Raji (cell line): ENCODE data around the gene GNAL.

ENCODE experiments used
- POLR2A ChIP-seq: IDR thresholded peaks from 2 replicates; pipeline ENCODE4 v1.6.1; 2011; ENCODE audit warnings: low read depth, low read length, control low read depth; ENCODE audit not compliant: insufficient read depth

The GNAL gene

GRCh38 chr18:11741505-11742145 lies 52.6 kb downstream of the GNAL start:
- no peak for TF ChIP-seq POLR2A

- TF ChIP-seq POLR2A: no peak
Measured at GRCh38 chr18:11745521-11745920, 56.5 kb downstream of the GNAL start.

GRCh38 chr18:11747286-11747685 lies 58.2 kb downstream of the GNAL start:
- TF ChIP-seq POLR2A: no peak

GRCh38 chr18:11747731-11748130 lies 58.7 kb downstream of the GNAL start:
- TF ChIP-seq POLR2A: no peak

GRCh38 chr18:11749305-11749704 lies 60.2 kb downstream of the GNAL start:
- no peak for TF ChIP-seq POLR2A

GRCh38 chr18:11750171-11750570 lies 61.1 kb downstream of the GNAL start:
- no peak for TF ChIP-seq POLR2A

- no peak for TF ChIP-seq POLR2A
Measured at GRCh38 chr18:11750581-11751310, 61.7 kb downstream of the GNAL start.

GRCh38 chr18:11751341-11752115 lies 62.5 kb downstream of the GNAL start:
- no peak for TF ChIP-seq POLR2A

GRCh38 chr18:11752116-11752911 lies 63.2 kb downstream of the GNAL start:
- TF ChIP-seq POLR2A: no peak

GRCh38 chr18:11754979-11755378 lies 65.9 kb downstream of the GNAL start:
- TF ChIP-seq POLR2A: no peak

GRCh38 chr18:11757084-11757590 lies 68.1 kb downstream of the GNAL start:
- no peak for TF ChIP-seq POLR2A

GRCh38 chr18:11759456-11759855 lies 70.4 kb downstream of the GNAL start:
- TF ChIP-seq POLR2A: no peak

- no peak for TF ChIP-seq POLR2A
Measured at GRCh38 chr18:11760498-11761167, 71.6 kb downstream of the GNAL start.

GRCh38 chr18:11761553-11761952 lies 72.5 kb downstream of the GNAL start:
- no peak for TF ChIP-seq POLR2A

GRCh38 chr18:11762429-11762828 lies 73.4 kb downstream of the GNAL start:
- no peak for TF ChIP-seq POLR2A

- TF ChIP-seq POLR2A: no peak
Measured at GRCh38 chr18:11767329-11767728, 78.3 kb downstream of the GNAL start.
